GM18499 (cell line): ENCODE results near the gene PTGS2.

Source experiments
- ATAC-seq: cut with Tn5 transposase; IDR thresholded peaks from one replicate; pipeline ENCODE4 v1.9.1; 2021; ENCODE audit warnings: moderate number of reproducible peaks; ENCODE audit not compliant: insufficient read depth, unreplicated experiment

The PTGS2 gene

GRCh38 chr1:186680245-186681061 is at the start of gene PTGS2:
Gene PTGS2, minus strand, starts transcription at chr1:186680423. Its CDS starts 133 bp downstream, at chr1:186680290.
- peak; percentile 89 for ATAC-seq

DNA sequence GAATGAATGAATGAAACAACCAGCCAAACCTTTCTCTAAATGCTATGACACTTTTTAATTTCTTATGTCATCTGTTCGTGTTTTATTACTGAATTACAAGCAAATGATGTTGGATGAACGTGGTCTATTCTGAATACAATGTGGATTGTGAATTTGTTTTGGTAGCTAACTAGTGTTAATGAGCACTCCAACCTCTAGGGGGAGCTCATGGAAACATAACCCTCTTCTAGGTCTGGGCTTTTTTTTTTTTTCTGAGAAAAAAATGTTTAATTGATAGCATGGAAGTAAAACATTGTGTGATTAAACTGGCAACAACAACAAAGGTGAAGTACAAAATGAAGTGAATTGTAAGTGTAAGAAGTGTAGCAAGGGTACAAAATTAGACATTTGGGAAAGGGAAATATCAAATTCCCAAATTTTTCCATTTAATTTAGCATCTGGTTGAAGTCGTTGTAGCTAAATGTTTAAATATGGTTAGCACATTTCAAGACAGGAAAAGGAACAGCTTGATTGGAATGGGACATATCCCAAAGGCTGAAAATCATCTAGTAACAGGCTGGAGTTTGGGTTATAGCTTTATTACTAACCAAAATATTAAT is 42.6 kb upstream of the PTGS2 start:
- ATAC-seq: no peak

DNA sequence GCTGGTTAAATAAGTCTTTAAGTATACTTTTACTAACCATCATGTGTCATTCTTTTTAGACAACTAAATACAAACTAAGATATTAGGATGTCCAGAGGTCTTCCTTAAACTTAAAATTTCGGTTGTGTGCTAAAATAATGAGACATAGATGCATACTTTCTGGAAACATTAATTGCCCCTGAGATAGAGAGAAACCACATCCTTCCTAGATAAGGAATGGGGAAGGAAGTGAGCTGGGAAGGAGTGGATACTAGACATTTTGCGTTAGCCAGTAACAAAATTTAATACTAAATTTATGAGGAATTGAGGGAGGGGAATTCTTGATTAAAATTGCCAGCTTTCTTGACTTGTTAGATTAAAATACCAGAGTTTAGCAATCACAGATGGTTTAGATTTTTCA is 37.1 kb upstream of the PTGS2 start:
- no peak for ATAC-seq

DNA sequence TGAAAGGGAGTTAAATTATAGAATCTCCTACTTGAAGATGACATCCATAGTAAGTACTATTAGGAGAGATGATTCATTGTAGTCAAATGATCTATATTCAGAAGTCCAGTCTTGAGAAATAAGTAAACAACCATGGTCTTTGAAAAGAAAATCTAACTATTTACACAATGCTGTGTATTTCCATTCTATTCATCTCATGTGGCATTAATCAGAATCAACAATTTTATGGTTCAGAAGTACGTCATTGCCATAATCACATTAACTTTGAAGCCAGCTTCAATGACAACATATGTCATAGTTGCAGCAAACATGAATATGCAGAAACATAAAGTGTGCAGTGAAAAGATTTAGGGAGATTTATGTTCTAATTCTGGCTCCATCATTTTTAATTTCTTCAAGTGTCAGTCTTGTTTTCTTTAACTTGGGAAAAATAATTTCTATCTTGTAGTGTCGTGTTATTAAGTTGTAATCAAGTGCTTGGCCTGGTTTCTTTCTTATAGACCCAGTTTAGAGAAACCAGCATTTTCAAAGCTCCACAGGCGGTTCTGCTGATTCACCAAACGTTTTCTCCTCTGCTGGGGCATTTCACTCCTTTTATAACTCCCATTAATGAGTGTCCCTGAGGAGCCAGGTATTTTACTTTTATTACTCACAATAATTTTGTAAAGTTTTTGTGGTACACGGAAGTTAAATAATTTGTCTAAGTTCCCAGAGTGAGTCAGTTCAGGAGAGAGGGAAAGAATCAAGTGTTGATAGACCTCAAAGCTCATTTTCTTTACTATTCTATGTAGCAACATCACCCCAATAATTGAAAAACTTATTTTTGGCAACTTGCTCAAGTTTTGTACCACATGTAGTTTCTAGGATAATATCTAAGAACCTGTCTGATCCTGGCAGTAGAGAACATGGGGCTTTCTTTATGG is 35.9 kb upstream of the PTGS2 start:
- no peak for ATAC-seq

- no peak for ATAC-seq
Measured at GRCh38 chr1:186710696-186711095, 30.5 kb upstream of the PTGS2 start.

DNA sequence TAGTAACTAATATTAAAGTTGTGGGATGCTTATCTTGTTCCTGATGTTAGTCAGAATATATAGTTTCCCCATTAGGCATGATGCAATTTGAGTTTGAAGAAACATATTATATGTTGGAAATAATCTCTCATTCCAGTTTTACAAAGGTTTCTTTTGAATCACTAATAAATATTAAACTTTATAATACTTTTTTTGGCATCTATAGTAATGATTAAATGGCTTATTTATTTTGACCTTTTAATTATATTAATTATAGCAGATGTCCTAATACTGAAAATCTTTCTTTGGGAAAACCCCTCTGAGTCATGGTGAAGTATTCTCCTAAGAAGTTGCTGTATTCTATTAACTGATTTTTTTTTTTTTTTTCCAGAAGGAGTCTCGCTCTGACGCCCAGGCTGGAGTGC is 28.5 kb upstream of the PTGS2 start:
- ATAC-seq: no peak

- ATAC-seq: no peak
Measured at GRCh38 chr1:186703209-186703766, 23.1 kb upstream of the PTGS2 start.

DNA sequence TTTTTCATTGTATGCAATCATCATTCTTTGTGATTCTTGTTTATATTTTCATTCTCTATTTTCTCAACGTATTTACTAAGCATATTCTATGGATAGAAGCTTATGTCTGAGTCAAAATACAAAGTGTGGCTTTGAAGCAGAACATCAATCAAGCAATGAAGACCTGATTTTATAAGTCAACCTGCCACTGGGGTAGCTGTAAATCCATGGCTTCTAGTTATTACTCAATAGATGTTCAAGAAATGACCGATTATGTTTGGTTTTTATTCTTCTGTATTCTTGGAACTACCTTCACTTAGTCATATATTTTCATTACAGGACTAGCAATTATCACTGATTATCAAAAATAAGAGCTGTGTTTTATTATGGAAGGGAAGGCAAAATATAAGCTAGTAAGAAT is 20.5 kb upstream of the PTGS2 start:
- no peak for ATAC-seq

GRCh38 chr1:186699519-186699918 is 19.3 kb upstream of the PTGS2 start:
- ATAC-seq: no peak

GRCh38 chr1:186689907-186690306 is 9.7 kb upstream of the PTGS2 start:
- ATAC-seq: no peak

- no peak for ATAC-seq
Measured at GRCh38 chr1:186689376-186689775, 9.2 kb upstream of the PTGS2 start.

- ATAC-seq: no peak
Measured at GRCh38 chr1:186683652-186684410, 3.6 kb upstream of the PTGS2 start.

DNA sequence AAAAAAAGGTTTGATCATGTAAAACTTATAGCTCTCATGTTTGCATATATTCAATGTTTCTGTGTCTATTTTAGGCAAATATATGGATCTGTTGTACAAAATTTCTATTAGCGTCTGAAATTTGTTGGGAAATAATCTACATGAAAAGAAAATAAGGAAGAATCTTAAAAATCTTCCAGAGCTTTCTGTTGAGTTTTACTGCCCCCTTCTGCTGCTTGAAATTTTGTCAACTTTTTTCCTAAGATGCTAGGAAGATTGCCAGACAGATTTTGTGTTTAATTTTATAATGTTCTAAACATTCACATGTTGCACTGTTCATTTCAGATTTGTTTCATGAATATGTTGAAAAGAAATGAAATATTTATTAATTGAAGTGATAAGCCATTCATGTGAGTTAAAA is 2.5 kb upstream of the PTGS2 start:
- no peak for ATAC-seq

- ATAC-seq: no peak
Measured at GRCh38 chr1:186681801-186682200, 1.6 kb upstream of the PTGS2 start.

DNA sequence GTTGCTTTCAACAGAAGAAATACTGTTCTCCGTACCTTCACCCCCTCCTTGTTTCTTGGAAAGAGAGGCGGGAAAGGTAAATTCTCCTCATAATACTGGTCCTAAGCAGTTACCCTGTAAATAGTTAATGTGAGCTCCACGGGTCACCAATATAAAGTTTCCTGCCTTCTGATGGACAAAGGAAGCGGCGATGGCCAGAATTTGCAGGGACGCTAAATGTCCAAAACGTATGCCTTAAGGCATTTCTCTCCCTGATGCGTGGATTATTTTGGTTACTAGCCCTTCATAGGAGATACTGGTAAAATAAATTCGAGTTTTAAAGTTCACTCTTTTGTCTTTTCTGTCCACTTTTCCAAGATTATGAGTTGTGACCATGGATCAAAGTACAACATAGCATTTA is 898 bp upstream of the PTGS2 start:
- no peak for ATAC-seq

DNA sequence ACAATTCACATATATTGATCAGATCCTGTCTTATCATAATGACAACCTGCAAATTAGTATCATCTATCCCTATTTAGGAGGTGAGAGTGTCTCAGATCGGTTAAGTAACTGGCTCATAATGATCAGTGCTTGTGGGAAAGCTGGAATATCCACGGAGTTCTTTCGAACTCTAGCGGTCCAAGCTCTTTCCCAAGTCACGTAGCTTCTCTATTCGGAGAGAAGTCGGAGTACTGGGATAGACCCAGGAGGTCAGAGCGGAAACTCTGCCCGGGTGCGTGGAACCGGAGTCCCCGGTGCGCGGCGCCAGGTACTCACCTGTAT is 339 bp downstream of the PTGS2 start:
- peak; percentile 12 for ATAC-seq

DNA sequence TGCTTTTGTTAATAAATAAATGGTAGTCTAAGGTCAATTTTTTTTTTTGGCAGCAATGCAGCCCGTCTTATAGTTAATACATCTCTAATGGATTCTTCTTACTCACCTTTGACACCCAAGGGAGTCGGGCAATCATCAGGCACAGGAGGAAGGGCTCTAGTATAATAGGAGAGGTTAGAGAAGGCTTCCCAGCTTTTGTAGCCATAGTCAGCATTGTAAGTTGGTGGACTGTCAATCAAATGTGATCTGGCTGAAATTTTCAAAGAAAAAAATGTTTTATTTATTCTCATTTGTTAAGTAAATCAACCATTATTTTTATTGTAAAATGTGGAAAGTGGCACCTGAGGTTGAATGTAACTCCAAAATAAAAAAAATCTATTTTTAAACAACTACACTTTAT is 2.1 kb downstream of the PTGS2 start:
- no peak for ATAC-seq

- no peak for ATAC-seq
Measured at GRCh38 chr1:186672596-186672995, 7.6 kb downstream of the PTGS2 start.

GRCh38 chr1:186672131-186672530 is 8.1 kb downstream of the PTGS2 start:
- no peak for ATAC-seq
